IPS-NIHi7 (cell line): ENCODE measurements around the gene GMPR.

Experiments
- DNase-seq: peaks from one replicate; pipeline ENCODE4 v3.0.0; 2012; ENCODE audit warnings: mixed read lengths; ENCODE audit errors: extremely low spot score

GMPR gene

DNA sequence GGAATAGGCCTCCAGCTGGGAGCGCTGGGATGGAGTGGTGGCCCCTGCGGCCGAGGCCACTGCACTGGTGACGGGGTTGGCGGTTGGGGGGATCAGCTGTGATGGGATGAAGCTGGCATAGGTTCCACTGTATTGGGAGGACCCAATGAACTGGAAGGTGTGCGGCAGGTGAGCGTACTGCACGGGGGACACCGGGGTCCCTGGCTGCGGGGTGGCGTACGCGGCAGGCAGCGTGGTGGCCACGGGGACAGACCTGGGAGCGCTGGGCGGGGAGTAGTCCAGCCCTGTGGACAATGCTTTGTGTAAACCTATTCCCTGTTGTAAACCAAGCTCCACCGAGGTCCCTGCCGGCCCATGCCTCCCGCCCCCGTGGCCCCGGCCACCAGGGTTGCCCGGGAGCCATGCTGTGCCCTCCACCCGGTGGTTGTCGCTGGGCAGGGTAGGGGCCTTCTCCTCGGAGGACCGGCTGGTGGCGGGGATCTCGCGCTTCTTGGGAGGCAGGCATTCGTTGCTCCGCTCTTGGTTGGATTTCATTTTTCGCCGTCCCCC lies 89.5 kb downstream of the GMPR start:
- DNase-seq, result no peak

- no peak for DNase-seq
These were observed 90.8 kb downstream of the GMPR start for GRCh38 chr6:16329233-16329632.

DNA sequence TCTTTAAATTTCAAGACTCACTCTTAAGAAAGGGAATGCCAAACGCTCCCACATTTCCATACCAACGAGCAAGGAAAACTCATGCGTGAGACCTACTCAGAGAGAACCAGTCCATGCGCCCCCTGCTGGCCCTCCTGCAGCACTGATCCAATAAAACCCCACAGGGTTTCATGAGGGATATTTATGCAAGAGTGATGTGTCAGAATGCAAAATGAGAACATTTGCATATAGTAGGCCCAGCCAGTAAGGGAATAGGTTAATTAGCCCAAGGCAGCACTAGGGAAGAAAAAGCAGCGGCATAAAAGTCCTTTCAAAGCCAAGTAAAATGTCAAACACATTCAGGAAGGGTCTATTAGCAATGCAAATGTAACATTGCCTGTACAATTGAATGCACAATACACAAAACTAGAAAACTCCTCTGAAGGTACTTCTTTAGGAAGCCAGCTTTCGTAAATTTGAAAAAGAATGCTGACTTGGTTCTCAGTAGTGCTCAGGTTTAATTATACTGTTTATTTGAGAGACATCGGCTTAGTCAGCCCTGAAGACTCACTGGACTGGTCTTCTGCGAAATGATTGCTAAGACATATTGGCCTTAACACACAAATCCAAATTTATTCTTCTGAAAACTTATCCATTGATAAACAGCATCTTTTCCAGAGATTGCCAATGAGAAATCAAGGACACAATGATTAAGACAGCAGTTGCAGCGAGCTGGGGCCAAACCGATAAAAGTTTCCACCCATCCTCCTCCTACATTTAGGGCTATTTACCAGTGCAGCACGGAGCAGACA lies 93.2 kb downstream of the GMPR start:
- peak; percentile 76 for DNase-seq

GRCh38 chr6:16332175-16332542 lies 93.8 kb downstream of the GMPR start:
- peak; percentile 87 for DNase-seq

- no peak for DNase-seq
These were observed 95.2 kb downstream of the GMPR start for GRCh38 chr6:16333580-16333979.

GRCh38 chr6:16334671-16335070 lies 96.3 kb downstream of the GMPR start:
- no peak for DNase-seq

DNA sequence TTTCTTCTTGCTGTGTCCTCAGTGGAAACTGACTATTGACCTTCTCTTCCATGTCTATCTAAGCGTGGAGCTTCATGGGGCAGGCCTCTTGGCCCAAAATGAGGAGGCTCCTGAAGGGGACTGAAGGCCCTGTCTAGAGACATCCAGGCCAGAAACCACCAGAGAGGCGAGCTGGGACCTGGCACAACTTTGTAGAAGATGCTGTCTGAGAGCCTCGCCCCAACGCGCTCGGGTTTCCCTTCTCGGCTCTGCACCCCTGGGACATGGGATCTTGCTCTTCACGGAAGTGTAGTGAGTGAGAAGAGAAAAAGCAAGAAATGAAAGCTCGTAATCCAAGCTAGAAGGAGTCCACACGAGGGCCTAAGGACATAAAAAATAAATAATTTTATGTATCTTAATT lies 96.8 kb downstream of the GMPR start:
- DNase-seq, result no peak

DNA sequence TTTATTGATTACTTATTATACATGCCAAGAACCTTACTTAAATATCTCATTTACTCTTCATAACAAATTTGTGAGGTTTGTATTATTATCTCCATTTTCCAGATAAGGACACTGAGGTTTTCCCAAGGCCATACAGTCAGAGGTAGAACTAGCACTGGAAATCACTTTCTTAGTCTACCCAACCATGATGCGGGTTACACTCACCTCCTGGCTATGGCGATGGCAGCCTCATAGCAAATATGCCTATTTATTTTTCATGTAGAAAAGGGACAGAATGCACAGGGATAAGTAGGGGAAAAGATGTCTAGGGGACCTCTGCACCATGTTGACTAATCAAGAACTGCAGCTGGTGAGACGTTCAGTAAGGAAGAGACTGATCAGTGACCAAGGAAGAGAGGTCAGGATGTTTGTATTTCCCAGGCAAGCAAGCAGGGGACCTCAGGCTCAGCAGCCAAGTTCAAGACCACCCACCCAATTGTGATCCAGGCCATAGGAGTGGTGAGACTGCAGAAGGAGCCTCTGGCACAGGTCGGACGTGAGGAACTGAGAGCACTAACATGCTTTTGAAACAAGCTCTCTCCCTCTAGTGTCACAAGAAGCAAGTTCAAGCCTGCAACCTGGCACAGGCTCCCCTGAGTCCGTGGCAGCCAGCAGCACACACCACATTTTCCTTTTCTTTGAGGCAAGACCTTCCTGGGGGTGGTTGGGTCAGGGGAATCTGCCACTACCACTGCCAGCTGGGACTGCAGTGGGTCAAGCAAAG lies 97.8 kb downstream of the GMPR start:
- no peak for DNase-seq

DNA sequence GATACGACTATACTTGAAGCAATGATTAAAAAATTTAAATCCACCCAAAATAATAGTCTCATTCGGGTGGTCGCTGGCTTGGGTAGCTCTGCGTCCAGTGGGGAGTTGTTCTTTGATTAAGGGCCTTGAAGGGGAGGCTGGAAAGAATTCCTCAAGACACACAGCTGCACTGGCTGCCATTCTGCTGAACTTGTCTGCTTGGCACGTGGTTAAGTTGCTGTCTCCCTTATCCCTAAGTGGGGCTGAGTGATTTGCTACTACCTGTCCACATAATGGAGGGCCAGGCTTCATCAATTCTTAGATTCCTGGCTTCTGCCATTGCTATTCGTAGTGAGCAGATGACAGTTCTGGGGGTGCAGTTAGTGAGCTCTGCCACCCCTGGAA lies 98.5 kb downstream of the GMPR start:
- DNase-seq, result no peak

DNA sequence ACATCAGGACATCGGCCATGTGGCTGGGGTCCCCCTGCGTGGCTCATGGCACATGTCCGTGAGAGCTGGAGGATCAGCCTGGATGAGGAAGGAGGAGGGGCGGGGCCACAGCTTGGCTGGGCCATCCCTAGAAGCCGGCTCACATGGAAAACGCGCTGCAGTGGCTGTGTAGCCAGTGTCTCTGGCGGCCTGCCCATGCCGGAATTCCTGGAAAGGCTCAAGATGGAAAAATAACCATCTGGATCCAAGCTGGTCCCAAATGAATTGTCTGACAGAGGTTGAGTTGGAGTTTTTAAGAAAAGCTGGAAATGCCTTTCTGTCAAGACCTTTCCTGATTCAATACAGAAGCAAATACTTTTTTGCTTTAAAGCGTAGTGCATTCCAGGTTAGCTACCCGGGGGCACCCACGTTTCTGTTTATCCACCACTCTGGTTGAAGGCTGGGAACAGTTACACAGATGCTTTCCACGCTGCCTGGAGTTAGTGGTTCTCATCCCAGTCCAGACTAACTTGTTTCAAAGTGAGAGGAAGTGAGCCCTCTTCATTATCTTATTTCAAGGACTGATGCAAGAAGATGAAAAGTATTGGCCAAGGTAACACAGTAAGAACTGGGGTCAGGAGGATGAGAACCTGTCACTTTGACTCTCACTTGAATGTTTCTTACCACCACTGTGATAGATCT lies 99.0 kb downstream of the GMPR start:
- DNase-seq, result peak; percentile 24

DNA sequence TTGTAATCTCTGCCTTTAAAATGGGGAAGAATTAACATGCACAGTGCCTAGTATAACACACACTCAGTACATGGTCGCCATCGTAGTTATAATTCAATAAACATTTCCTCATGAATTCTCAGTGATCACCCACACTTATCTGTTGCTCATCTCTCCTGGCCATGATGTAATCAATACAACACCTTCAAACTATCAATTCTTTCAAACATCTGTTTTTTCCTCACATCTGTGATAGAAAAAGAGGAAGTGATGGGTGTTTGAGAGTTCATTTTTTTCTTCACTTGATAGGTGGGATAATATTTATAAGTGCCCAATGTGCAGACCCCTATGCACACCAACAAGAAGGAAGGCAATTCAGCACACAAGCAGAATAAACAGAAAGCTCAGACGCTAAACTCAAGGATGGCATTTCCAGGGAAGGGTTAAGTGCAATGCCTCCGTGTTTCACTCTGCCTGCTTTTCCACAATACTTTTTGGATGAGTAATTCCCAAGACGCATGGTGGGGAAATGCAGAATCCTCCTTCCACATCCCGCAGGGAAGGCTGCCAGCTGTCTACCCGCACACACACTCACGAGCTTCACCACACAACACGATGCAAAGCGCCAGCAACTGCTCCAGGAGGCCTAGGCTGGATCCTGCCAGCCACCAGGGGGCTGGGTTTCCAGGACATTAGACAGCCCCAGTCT lies 100.3 kb downstream of the GMPR start:
- peak; percentile 56 for DNase-seq

DNA sequence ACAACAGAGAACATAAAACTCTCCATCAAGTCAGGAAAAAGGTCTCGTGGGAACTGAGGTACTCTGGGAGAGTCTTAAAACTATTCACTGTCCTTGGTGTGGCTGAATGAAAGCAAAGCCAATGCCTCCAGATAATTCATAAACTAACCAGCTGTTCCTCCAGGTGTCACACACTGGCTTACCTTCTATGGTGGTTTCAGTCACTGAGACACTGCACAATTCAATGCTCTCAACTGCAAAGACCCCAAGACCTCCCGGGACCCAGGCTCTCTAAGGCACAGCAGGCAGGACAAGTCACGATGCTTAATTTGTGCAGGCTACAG lies 100.8 kb downstream of the GMPR start:
- DNase-seq, result no peak

GRCh38 chr6:16343593-16343992 lies 105.2 kb downstream of the GMPR start:
- DNase-seq, result no peak

GRCh38 chr6:16344756-16345155 lies 106.4 kb downstream of the GMPR start:
- DNase-seq, result no peak
